B cell (primary cell): Measurements from ENCODE around the gene GBA2. TPM values are rescaled to one million over a fixed set of nuclear protein-coding genes. Genes with fewer than 3 reads are reported as not detected.

Experiments
- ATAC-seq: fragments of 200-7000 bp; cut with Tn5 transposase; one replicate; pipeline ENCODE4 v1.10.0; 2021; ENCODE audit warnings: low read depth, mild to moderate bottlenecking, moderate number of reproducible peaks, moderate library complexity
- CTCF ChIA-PET: fragments of 350-600 bp; sonication (Branson Sonifier 250); formaldehyde crosslinking; loops from one replicate; lab custom pipeline; 2021; ENCODE audit warnings: antibody characterized with exemption, inconsistent platforms; lab: Charles Lee
- POLR2A ChIA-PET: fragments of 350-600 bp; sonication (Branson Sonifier 250); formaldehyde crosslinking; loops from one replicate; lab custom pipeline; 2021; ENCODE audit warnings: antibody characterized with exemption; lab: Charles Lee
- DNase-seq: peaks from one replicate; pipeline ENCODE4 v3.0.0; 2013
- H2AFZ ChIP-seq: 2 replicates; pipeline ENCODE4 v1.6.1; 2012; ENCODE audit warnings: mild to moderate bottlenecking, low read depth, low read length; ENCODE audit not compliant: insufficient read depth, poor library complexity, severe bottlenecking
- H3K27ac ChIP-seq, 2 donors: 1 replicate in 1 of 2; 2 replicates in 1 of 2; pipeline ENCODE4 v1.5.1; 2012 to 2013; ENCODE audit warnings: low read length in 2 of 2, mild to moderate bottlenecking in 2 of 2, moderate library complexity in 1 of 2
- H3K27me3 ChIP-seq, 4 experiments: fragments of 200-600 bp in 1 of 4; sonication (generic) in 1 of 4; replicated peaks in 1 of 4; 1 replicate in 2 of 4; 2 replicates in 2 of 4; pipeline versions ENCODE4 v1.6.1 to v1.7.0; 2013 to 2016; ENCODE audit warnings: low read length in 3 of 4, mild to moderate bottlenecking in 2 of 4, mixed read lengths in 1 of 4, moderate library complexity in 1 of 4; ENCODE audit not compliant: insufficient read depth in 4 of 4, control insufficient read depth in 3 of 4; ENCODE audit errors: control extremely low read depth in 1 of 4
- H3K36me3 ChIP-seq, 2 experiments: replicated peaks in 1 of 2; 1 replicate in 1 of 2; 2 replicates in 1 of 2; pipeline versions ENCODE4 v1.6.1 to v1.7.1; 2013; ENCODE audit warnings: low read length in 1 of 2; ENCODE audit not compliant: insufficient read depth in 2 of 2, control insufficient read depth in 1 of 2; ENCODE audit errors: control extremely low read depth in 1 of 2, extremely low read depth in 1 of 2
- H3K4me1 ChIP-seq, 2 donors: fragments of 200-600 bp in 1 of 2; sonication (generic) in 1 of 2; 1 replicate in 1 of 2; 2 replicates in 1 of 2; pipeline versions ENCODE4 v1.5.1 to v1.6.1; 2013 to 2017; ENCODE audit warnings: low read length in 2 of 2; ENCODE audit not compliant: control insufficient read depth in 2 of 2, insufficient read depth in 2 of 2
- H3K4me2 ChIP-seq: replicated peaks from 2 replicates; pipeline ENCODE3; 2012; ENCODE audit warnings: mild to moderate bottlenecking, low read depth, low read length; ENCODE audit not compliant: poor library complexity, severe bottlenecking
- H3K4me3 ChIP-seq, 5 experiments: fragments of 200-600 bp in 1 of 5; sonication (generic) in 1 of 5; 1 replicate in 3 of 5; 2 replicates in 2 of 5; pipeline versions ENCODE4 v1.5.1 to v1.7.0; 2011 to 2016; ENCODE audit warnings: low read length in 4 of 5, mild to moderate bottlenecking in 4 of 5, low read depth in 2 of 5, control low read depth in 1 of 5, moderate library complexity in 1 of 5; ENCODE audit not compliant: insufficient read depth in 1 of 5; ENCODE audit errors: control extremely low read depth in 1 of 5, extremely low read depth in 1 of 5
- H3K79me2 ChIP-seq: fragments of 200-600 bp; sonication (generic); one replicate; pipeline ENCODE4 v1.6.0; 2016; ENCODE audit warnings: low read length; ENCODE audit not compliant: control insufficient read depth, insufficient read depth
- H3K9ac ChIP-seq: fragments of 200-600 bp; sonication (generic); 2 replicates; pipeline ENCODE4 v1.6.1; 2017; ENCODE audit warnings: mild to moderate bottlenecking, low read length, moderate library complexity
- H3K9me3 ChIP-seq, 3 donors: one replicate each; pipeline versions ENCODE4 v1.6.1 to v1.7.1; 2013; ENCODE audit warnings: low read length in 2 of 3; ENCODE audit not compliant: control insufficient read depth in 2 of 3, insufficient read depth in 1 of 3; ENCODE audit errors: control extremely low read depth in 1 of 3
- H4K20me1 ChIP-seq: 2 replicates; pipeline ENCODE4 v1.6.0; 2012; ENCODE audit warnings: mild to moderate bottlenecking, low read length; ENCODE audit not compliant: insufficient read depth, control insufficient read depth, poor library complexity, severe bottlenecking
- H3K27ac Mint-ChIP-seq: one replicate; pipeline ENCODE4 v1.8.0; 2021; ENCODE audit warnings: mixed read lengths
- H3K27me3 Mint-ChIP-seq: one replicate; pipeline ENCODE4 v1.8.0; 2021; ENCODE audit warnings: mixed read lengths
- H3K4me1 Mint-ChIP-seq: one replicate; pipeline ENCODE4 v1.8.0; 2021; ENCODE audit warnings: mixed read lengths
- H3K4me3 Mint-ChIP-seq: one replicate; pipeline ENCODE4 v1.8.0; 2021; ENCODE audit warnings: mixed read lengths
- H3K9me3 Mint-ChIP-seq: one replicate; pipeline ENCODE4 v1.8.0; 2022; ENCODE audit warnings: mixed read lengths; ENCODE audit not compliant: insufficient read depth
- CTCF ChIP-seq: fragments of 200-600 bp; IDR thresholded peaks from one replicate; pipeline ENCODE4 v1.8.0; 2022; ENCODE audit warnings: antibody characterized with exemption, mild to moderate bottlenecking
- EZH2 ChIP-seq: IDR thresholded peaks from 2 replicates; pipeline ENCODE4 v1.6.1; 2012; ENCODE audit warnings: borderline replicate concordance, low read depth, mild to moderate bottlenecking, moderate library complexity, low read length; ENCODE audit not compliant: insufficient read depth, poor library complexity, severe bottlenecking
- WGBS: methylation state at CpG from one replicate; pipeline ENCODE4 v1.1.5; 2013; ENCODE audit warnings: missing lambda C conversion rate; ENCODE audit not compliant: insufficient coverage; 5-methylcytosine and 5-hydroxymethylcytosine counted together
- intact Hi-C: fragments of 100-400 bp; cut with micrococcal nuclease; formaldehyde crosslinking; loops from one replicate; pipeline ENCODE4 v1.10.0; 2022
- polyA plus RNA-seq: library from polyadenylated mRNA; depleted of rRNA; stranded (reverse); fragments of >200 nt; gene quantifications from 2 replicates; pipeline ENCODE4 v1.2.3, GENCODE V29; 2012
- total RNA-seq, 2 donors: library from RNA; stranded (reverse); fragments of 120-200 nt in 1 of 2; gene quantifications; 1 replicate in 1 of 2; 2 replicates in 1 of 2; pipeline versions ENCODE4 v1.2.3 to v1.2.4, GENCODE V29; 2013 to 2022

GBA2 gene
- total and polyA plus RNA-seq, 2 donors (not counting 1 experiment from before 2014, with no cell fraction given) = 114 to 137 TPM

DNA sequence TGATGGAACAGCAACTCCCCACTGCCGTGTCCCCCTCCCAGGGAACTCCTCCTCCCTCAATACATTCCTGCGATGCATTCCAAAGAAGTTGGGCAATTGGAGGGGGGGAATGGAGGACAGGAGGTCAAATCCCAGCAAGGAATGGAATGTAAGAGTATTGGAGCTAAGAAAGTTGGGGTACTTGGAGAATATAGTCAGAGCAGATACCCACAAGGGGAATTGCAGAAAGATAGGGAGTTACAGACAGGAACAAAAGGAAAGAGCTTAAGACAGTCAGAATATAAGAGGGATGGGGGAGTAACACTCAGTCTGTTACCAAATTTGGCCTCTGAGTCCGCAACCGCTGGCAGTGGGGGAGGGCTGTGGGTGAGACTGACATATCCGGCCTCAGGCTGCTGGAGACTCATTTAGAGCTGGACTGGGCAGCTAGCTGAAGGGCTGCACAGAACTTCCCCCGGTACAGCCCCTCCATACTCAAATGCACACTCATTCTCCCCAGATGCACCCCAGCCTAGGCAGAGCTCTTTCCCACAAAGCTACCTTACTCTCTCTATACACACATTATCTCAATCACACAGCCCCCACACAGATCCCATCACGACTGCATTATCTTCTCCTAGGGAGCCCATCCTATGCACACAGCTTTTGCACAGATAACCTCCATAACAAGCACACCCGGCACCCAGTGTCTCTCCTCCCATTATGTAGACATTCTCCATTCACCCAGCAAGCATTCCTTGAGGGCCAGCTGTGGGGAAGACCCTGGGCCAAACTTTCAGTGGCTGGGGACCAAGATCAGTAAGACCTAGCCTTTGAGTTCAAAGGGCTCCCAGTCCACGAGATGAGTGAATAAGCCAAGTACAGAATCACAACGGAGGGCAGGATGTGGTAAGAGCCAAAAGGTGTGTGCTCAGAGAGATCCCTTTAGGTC lies 20.7 kb downstream of the GBA2 start:
- Mint-ChIP-seq H3K27me3 (no peaks in the 10 kb centered on the region), H3K4me3 (no peak overlapping the region), H3K27ac (no peak overlapping the region), H3K9me3 (no peaks in the 10 kb centered on the region), H3K4me1 (peaks cover 12% of the 10 kb centered on the region)
- Histone ChIP-seq H3K36me3 (peaks cover 10 to 47% of the 10 kb centered on the region in 2 experiments), H3K4me1 (peaks cover 60 to 63% of the 10 kb centered on the region in 2 donors), H3K4me3 (peak overlapping the region; percentile 3 to 44 (median 24)), H3K27ac (peak overlapping the region; percentile 57 to 92), H3K9me3 (no peaks in the 10 kb centered on the region), H3K79me2 (peaks cover 82% of the 10 kb centered on the region), H3K27me3 (no peaks in the 10 kb centered on the region), H2AFZ (no peak overlapping the region), H3K4me2 (peak overlapping the region; percentile 89), H3K9ac (peak overlapping the region; percentile 54), H4K20me1 (peaks cover 65% of the 10 kb centered on the region)
- WGBS = 8% methylated on average over 8 of the region's 10 CpGs
- ATAC-seq (no peak), DNase-seq (no peak)
- ChIA-PET CTCF (interaction anchor here (0.8 to 9.0 kb wide), 25 partner anchors 7 to 154 kb away, joined by 3 to 115 read pairs (median 5); partner anchors contain the start of genes CCDC107, GBA2, RGP1 and RMRP), POLR2A (interaction anchor here (0.5 to 1.5 kb wide), 6 partner anchors 10 to 621 kb away, joined by 3 to 6 read pairs (median 4); partner anchors contain the start of genes GBA2 and RGP1)
- TF ChIP-seq CTCF (no peak), EZH2 (no peak)
- intact Hi-C loops = loop anchor here (5.0 kb wide), 1 partner anchor 1271 kb away; the partner anchor contains the start of genes DNAI1 and FAM219A
